GM12878 (cell line): ENCODE data around the gene LYZL1. TPM values are rescaled to one million over a fixed set of nuclear protein-coding genes. Genes with fewer than 3 reads are reported as not detected.

Experiments used
- ATAC-seq: fragments of 200-7000 bp; cut with Tn5 transposase; 3 replicates; pipeline ENCODE4 v1.9.1; 2020; ENCODE audit warnings: mild to moderate bottlenecking, moderate library complexity
- BruUV-seq: library from RNA; stranded (reverse); fragments of 400-500 nt; replicated peaks from 2 replicates; lab custom pipeline; 2021; lab: Mats Ljungman, UMichigan
- CTCF ChIA-PET: fragments of 300-600 bp; sonication (Branson Sonifier 250); formaldehyde crosslinking; extraction: SDS; loops from one replicate; lab custom pipeline; 2021; ENCODE audit warnings: inconsistent platforms; lab: Yijun Ruan, JAX
- POLR2A ChIA-PET: fragments of 350-600 bp; formaldehyde crosslinking; extraction: SDS; loops from one replicate; lab custom pipeline; 2021; ENCODE audit warnings: inconsistent platforms; lab: Charles Lee
- RAD21 ChIA-PET: fragments of 300-600 bp; sonication (Branson Sonifier 250); formaldehyde crosslinking; loops from one replicate; lab custom pipeline; 2023; ENCODE audit warnings: antibody characterized with exemption; ENCODE audit not compliant: unreplicated experiment; lab: Charles Lee
- SMC1A ChIA-PET: fragments of 300-600 bp; sonication (Branson Sonifier 250); formaldehyde crosslinking; loops from one replicate; lab custom pipeline; 2023; ENCODE audit not compliant: unreplicated experiment, uncharacterized antibody; lab: Charles Lee
- DNase-seq: peaks from one replicate; pipeline ENCODE4 v3.0.0-alpha.2; 2011; ENCODE audit warnings: low read depth, low spot score
- FAIRE-seq: peaks from 3 replicates; lab custom pipeline; 2011; peaks lifted over from hg19 to GRCh38; lab: Jason Lieb, UNC
- H2AFZ ChIP-seq: 2 replicates; pipeline ENCODE4 v1.6.0; 2011; ENCODE audit warnings: low read depth, low read length, control low read depth; ENCODE audit not compliant: control insufficient read depth
- H3K27ac ChIP-seq: 2 replicates; pipeline ENCODE4 v1.5.1; 2011; ENCODE audit warnings: control low read depth; ENCODE audit not compliant: control insufficient read depth, insufficient read depth
- H3K27me3 ChIP-seq, 2 experiments: replicated peaks in 1 of 2; 2 replicates each; pipeline versions ENCODE4 v1.6.0 to v1.6.1; 2011; ENCODE audit warnings: low read length in 1 of 2; ENCODE audit not compliant: control insufficient read depth in 2 of 2, insufficient read depth in 2 of 2
- H3K36me3 ChIP-seq, 2 experiments: 2 replicates each; pipeline ENCODE4 v1.5.1; 2011; ENCODE audit warnings: low read length in 1 of 2; ENCODE audit not compliant: control insufficient read depth in 2 of 2, insufficient read depth in 2 of 2
- H3K4me1 ChIP-seq: 2 replicates; pipeline ENCODE4 v1.6.1; 2011; ENCODE audit warnings: mild to moderate bottlenecking, low read length, moderate library complexity, mixed read lengths; ENCODE audit not compliant: control insufficient read depth, insufficient read depth
- H3K4me2 ChIP-seq: 2 replicates; pipeline ENCODE4 v1.6.0; 2011; ENCODE audit warnings: control low read depth; ENCODE audit not compliant: control insufficient read depth, insufficient read depth
- H3K4me3 ChIP-seq: fragments of 200-600 bp; sonication (generic); 2 replicates; pipeline ENCODE4 v1.5.1; 2016
- H3K79me2 ChIP-seq: 2 replicates; pipeline ENCODE4 v1.6.0; 2011; ENCODE audit warnings: low read length; ENCODE audit not compliant: control insufficient read depth, insufficient read depth
- H3K9ac ChIP-seq: 2 replicates; pipeline ENCODE4 v1.8.0; 2011; ENCODE audit warnings: low read length, control low read depth, mixed read lengths; ENCODE audit not compliant: control insufficient read depth, insufficient read depth
- H3K9me3 ChIP-seq: replicated peaks from 3 replicates; pipeline ENCODE4 v1.5.1; 2011; ENCODE audit warnings: mild to moderate bottlenecking, low read length; ENCODE audit not compliant: control insufficient read depth, insufficient read depth
- H4K20me1 ChIP-seq: 2 replicates; pipeline ENCODE4 v1.6.0; 2011; ENCODE audit not compliant: control insufficient read depth, insufficient read depth
- EED ChIP-seq: sonication (generic); IDR thresholded peaks from 2 replicates; pipeline ENCODE4 v1.6.1; 2016; ENCODE audit warnings: antibody characterized with exemption, low read depth
- MAX ChIP-seq: IDR thresholded peaks from 2 replicates; pipeline ENCODE4 v1.6.1; 2012; ENCODE audit warnings: low read depth, low read length, improper control_type of control experiment
- MEF2A ChIP-seq: IDR thresholded peaks from 2 replicates; pipeline ENCODE4 v1.6.1; 2011; ENCODE audit warnings: low read depth, mild to moderate bottlenecking, low read length, moderate library complexity; ENCODE audit not compliant: insufficient read depth
- NFYA ChIP-seq: IDR thresholded peaks from 2 replicates; pipeline ENCODE4 v1.6.1; 2011; ENCODE audit warnings: low read depth, mild to moderate bottlenecking, low read length, improper control_type of control experiment, borderline replicate concordance
- NRF1 ChIP-seq: conservative IDR thresholded peaks from 2 replicates; pipeline ENCODE4 v1.6.1; 2011; ENCODE audit warnings: mild to moderate bottlenecking, low read depth, low read length, improper control_type of control experiment
- PKNOX1 ChIP-seq: fragments of 450-650 bp; IDR thresholded peaks from 2 replicates; pipeline ENCODE4 v1.6.1; 2016; ENCODE audit warnings: mild to moderate bottlenecking
- POLR2A ChIP-seq: IDR thresholded peaks from 2 replicates; pipeline ENCODE4 v1.6.1; 2011; ENCODE audit warnings: low read depth, mild to moderate bottlenecking, low read length
- POLR2AphosphoS2 ChIP-seq: IDR thresholded peaks from 2 replicates; pipeline ENCODE4 v1.6.1; 2011; ENCODE audit warnings: low read depth, mild to moderate bottlenecking, low read length, improper control_type of control experiment, moderate library complexity
- SIX5 ChIP-seq: IDR thresholded peaks from 2 replicates; pipeline ENCODE4 v1.6.1; 2011; ENCODE audit warnings: mild to moderate bottlenecking, low read depth, low read length, moderate library complexity; ENCODE audit not compliant: severe bottlenecking
- SMAD1 ChIP-seq: fragments of 450-650 bp; IDR thresholded peaks from 2 replicates; pipeline ENCODE4 v1.6.1; 2018; ENCODE audit warnings: mild to moderate bottlenecking, low read depth; ENCODE audit not compliant: partially characterized antibody
- SMAD5 ChIP-seq: IDR thresholded peaks from 2 replicates; pipeline ENCODE4 v1.6.1; 2016; ENCODE audit warnings: antibody characterized with exemption, low read depth
- SMARCA5 ChIP-seq: fragments of 450-650 bp; IDR thresholded peaks from 2 replicates; pipeline ENCODE4 v1.6.1; 2017; ENCODE audit warnings: mild to moderate bottlenecking
- STAT1 ChIP-seq: fragments of 450-650 bp; conservative IDR thresholded peaks from 2 replicates; pipeline ENCODE4 v1.6.1; 2014; ENCODE audit warnings: antibody characterized with exemption, mild to moderate bottlenecking
- TCF7 ChIP-seq: IDR thresholded peaks from 2 replicates; pipeline ENCODE4 v1.6.1; 2014; ENCODE audit warnings: antibody characterized with exemption, borderline replicate concordance
- YY1 ChIP-seq: IDR thresholded peaks from 2 replicates; pipeline ENCODE4 v1.6.1; 2011; ENCODE audit warnings: low read depth, mild to moderate bottlenecking, low read length
- WGBS: methylation state at CpG from one replicate; pipeline ENCODE4 v1.1.6; 2016; ENCODE audit warnings: low lambda C conversion rate; ENCODE audit not compliant: insufficient replicate concordance, insufficient coverage; ENCODE audit errors: missing lambda C conversion rate; 5-methylcytosine and 5-hydroxymethylcytosine counted together
- in situ Hi-C: fragments of 300-500 bp; cut with MboI; formaldehyde crosslinking; loops from 9 replicates; pipeline ENCODE4 v1.14.3; 2018; ENCODE audit warnings: mixed read lengths
- intact Hi-C: fragments of 100-400 bp; cut with micrococcal nuclease; formaldehyde crosslinking; loops from one replicate; pipeline ENCODE4 v1.14.2; 2022; ENCODE audit not compliant: unreplicated experiment
- polyA plus RNA-seq, 11 experiments: library from polyadenylated mRNA; depleted of rRNA in 4 of 11; unstranded in 6 of 11; stranded (reverse) in 5 of 11; fragments of >200 nt; fragmentation: Nextera tagmentation in 4 of 11; fragmentation: Illumina TruSeq in 1 of 11; extraction: Ambion mirVana in 4 of 11; extraction: Trizol in 1 of 11; gene quantifications; 1 replicate in 1 of 11; 2 replicates in 10 of 11; pipeline versions ENCODE4 v1.2.1 to v1.2.3, GENCODE V29; 2011 to 2016; ENCODE audit warnings: inconsistent platforms in 2 of 11, missing spikeins in 2 of 11, low read depth in 1 of 11
- total RNA-seq, 4 experiments: library from RNA; depleted of rRNA in 3 of 4; stranded (reverse); fragments of >200 nt in 3 of 4; fragmentation: Illumina TruSeq in 1 of 4; extraction: Trizol in 1 of 4; gene quantifications; 2 replicates each; pipeline versions ENCODE4 v1.2.1 to v1.2.3, GENCODE V29; 2013 to 2021
- TF ChIP-seq, protein P1 (sequence below): fragments of 450-650 bp; formaldehyde crosslinking; IDR thresholded peaks from 2 replicates; pipeline ENCODE4 v1.5.0; 2022; ENCODE audit warnings: mild to moderate bottlenecking, missing genetic modification characterization

LYZL1 gene
- total and polyA plus RNA-seq, 10 of the 15 experiments (the other 5 are each of a cell fraction or from before 2014, with no cell fraction given) = not detected

DNA sequence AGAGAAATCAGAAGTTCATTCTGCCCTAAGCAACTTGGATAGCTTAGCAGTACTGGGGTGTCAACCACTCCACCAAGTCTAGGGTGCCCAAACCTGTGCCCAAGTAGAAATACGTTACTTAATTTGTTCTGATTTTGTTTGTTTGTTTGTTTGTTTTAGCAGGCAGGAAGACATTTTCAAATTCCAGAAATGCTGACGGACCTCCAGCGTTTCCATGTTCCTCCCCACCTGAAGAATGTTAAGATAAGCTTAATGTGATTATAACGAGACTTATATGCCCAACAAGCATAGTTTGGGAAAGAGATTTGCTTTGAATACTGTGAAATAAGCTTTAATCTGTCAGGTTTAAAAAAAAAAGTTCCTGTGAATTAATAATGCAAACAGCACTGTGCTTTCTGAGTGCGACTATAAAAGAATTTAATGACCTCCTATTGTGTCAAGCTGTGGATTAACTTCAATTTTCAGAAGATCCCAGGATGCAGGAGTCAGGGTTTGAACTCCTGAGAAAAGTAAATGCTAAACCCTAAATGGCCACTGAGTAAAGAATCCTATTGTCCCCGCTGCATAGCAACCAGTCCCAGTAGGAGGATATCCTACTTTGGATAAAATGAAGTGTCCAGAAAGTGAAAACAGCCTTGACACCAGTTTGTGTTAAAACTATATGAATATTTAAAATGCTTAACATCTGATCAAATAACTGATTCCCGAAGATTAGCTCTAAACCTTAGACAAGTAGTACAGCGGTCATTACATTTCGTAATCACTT is 56.5 kb downstream of the LYZL1 start:
- intact Hi-C loops = no loop called here
- no peaks in the 10 kb centered on the region for H3K36me3 ChIP-seq
- H4K20me1 ChIP-seq = no peaks in the 10 kb centered on the region
- WGBS = 50% methylated on average over 9 of the region's 9 CpGs
- H2AFZ ChIP-seq = no peak overlapping the region
- DNase-seq (no peak), ATAC-seq (no peak), FAIRE-seq (no peak)
- no peaks in the 10 kb centered on the region for H3K4me1 ChIP-seq
- ChIA-PET CTCF (interaction anchor here (0.6 to 0.9 kb wide), 2 partner anchors 40 to 104 kb away, joined by 3 read pairs; no protein-coding TSS in a partner anchor), SMC1A (no interaction called here), RAD21 (no interaction called here), POLR2A (no interaction called here)
- H3K9ac ChIP-seq = no peak overlapping the region
- no peak overlapping the region for H3K27ac ChIP-seq
- no TSS peak for BruUV-seq
- no peak overlapping the region for H3K4me3 ChIP-seq
- in situ Hi-C loops = no loop called here
- H3K79me2 ChIP-seq = no peaks in the 10 kb centered on the region
- no peaks in the 10 kb centered on the region for H3K9me3 ChIP-seq
- no peak for TF ChIP-seq EED
- TF ChIP-seq NFYA = no peak
- no peak for TF ChIP-seq STAT1
- TF ChIP-seq MEF2A = no peak
- TF ChIP-seq MAX = no peak
- no peak for TF ChIP-seq PKNOX1
- TF ChIP-seq, protein P1, sequence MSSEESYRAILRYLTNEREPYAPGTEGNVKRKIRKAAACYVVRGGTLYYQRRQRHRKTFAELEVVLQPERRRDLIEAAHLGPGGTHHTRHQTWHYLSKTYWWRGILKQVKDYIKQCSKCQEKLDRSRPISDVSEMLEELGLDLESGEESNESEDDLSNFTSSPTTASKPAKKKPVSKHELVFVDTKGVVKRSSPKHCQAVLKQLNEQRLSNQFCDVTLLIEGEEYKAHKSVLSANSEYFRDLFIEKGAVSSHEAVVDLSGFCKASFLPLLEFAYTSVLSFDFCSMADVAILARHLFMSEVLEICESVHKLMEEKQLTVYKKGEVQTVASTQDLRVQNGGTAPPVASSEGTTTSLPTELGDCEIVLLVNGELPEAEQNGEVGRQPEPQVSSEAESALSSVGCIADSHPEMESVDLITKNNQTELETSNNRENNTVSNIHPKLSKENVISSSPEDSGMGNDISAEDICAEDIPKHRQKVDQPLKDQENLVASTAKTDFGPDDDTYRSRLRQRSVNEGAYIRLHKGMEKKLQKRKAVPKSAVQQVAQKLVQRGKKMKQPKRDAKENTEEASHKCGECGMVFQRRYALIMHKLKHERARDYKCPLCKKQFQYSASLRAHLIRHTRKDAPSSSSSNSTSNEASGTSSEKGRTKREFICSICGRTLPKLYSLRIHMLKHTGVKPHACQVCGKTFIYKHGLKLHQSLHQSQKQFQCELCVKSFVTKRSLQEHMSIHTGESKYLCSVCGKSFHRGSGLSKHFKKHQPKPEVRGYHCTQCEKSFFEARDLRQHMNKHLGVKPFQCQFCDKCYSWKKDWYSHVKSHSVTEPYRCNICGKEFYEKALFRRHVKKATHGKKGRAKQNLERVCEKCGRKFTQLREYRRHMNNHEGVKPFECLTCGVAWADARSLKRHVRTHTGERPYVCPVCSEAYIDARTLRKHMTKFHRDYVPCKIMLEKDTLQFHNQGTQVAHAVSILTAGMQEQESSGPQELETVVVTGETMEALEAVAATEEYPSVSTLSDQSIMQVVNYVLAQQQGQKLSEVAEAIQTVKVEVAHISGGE (CRISPR knock-in tag) = no peak
- TF ChIP-seq POLR2AphosphoS2 = no peak
- no peak for TF ChIP-seq POLR2A
- TF ChIP-seq SMARCA5 = no peak
- TF ChIP-seq NRF1 = no peak
- no peak for TF ChIP-seq YY1
- TF ChIP-seq SIX5 = no peak
- no peak for TF ChIP-seq SMAD5
- no peak for TF ChIP-seq SMAD1
- TF ChIP-seq TCF7 = no peak
- H3K4me2 ChIP-seq = no peak overlapping the region
- H3K27me3 ChIP-seq = no peaks in the 10 kb centered on the region
